ENCODE results near the gene KIF5B. TPM values are rescaled to one million over a fixed set of nuclear protein-coding genes. Genes with fewer than 3 reads are reported as not detected.

Gene KIF5B
- total and polyA plus RNA-seq, 4 donors = 12.2 to 42.0 (median 22.9) TPM

DNA sequence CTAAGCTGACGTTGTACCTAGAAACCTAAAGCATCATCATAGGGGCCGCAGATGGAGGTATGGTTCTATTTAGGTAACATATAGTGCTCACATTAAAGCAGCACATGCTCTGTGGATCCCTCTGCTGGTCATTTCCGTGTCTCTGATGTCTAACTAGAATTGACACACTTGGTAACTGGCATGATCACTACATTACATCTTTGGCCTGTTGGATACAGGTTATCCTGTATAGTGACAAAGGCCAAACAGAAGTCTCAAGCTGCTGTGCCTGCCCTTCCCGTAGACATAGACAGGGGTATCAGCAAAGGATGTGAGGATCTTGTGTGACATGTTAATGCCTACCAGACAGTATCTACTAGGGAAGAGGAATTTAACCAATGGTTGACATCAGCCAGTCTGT lies 51.2 kb downstream of the KIF5B start (continued):
- TF ChIP-seq, protein P1, sequence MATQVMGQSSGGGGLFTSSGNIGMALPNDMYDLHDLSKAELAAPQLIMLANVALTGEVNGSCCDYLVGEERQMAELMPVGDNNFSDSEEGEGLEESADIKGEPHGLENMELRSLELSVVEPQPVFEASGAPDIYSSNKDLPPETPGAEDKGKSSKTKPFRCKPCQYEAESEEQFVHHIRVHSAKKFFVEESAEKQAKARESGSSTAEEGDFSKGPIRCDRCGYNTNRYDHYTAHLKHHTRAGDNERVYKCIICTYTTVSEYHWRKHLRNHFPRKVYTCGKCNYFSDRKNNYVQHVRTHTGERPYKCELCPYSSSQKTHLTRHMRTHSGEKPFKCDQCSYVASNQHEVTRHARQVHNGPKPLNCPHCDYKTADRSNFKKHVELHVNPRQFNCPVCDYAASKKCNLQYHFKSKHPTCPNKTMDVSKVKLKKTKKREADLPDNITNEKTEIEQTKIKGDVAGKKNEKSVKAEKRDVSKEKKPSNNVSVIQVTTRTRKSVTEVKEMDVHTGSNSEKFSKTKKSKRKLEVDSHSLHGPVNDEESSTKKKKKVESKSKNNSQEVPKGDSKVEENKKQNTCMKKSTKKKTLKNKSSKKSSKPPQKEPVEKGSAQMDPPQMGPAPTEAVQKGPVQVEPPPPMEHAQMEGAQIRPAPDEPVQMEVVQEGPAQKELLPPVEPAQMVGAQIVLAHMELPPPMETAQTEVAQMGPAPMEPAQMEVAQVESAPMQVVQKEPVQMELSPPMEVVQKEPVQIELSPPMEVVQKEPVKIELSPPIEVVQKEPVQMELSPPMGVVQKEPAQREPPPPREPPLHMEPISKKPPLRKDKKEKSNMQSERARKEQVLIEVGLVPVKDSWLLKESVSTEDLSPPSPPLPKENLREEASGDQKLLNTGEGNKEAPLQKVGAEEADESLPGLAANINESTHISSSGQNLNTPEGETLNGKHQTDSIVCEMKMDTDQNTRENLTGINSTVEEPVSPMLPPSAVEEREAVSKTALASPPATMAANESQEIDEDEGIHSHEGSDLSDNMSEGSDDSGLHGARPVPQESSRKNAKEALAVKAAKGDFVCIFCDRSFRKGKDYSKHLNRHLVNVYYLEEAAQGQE (IDR thresholded peaks at IDR 0.05) = no peak
- TF ChIP-seq, protein P2, sequence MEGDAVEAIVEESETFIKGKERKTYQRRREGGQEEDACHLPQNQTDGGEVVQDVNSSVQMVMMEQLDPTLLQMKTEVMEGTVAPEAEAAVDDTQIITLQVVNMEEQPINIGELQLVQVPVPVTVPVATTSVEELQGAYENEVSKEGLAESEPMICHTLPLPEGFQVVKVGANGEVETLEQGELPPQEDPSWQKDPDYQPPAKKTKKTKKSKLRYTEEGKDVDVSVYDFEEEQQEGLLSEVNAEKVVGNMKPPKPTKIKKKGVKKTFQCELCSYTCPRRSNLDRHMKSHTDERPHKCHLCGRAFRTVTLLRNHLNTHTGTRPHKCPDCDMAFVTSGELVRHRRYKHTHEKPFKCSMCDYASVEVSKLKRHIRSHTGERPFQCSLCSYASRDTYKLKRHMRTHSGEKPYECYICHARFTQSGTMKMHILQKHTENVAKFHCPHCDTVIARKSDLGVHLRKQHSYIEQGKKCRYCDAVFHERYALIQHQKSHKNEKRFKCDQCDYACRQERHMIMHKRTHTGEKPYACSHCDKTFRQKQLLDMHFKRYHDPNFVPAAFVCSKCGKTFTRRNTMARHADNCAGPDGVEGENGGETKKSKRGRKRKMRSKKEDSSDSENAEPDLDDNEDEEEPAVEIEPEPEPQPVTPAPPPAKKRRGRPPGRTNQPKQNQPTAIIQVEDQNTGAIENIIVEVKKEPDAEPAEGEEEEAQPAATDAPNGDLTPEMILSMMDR (IDR thresholded peaks at IDR 0.05; ENCODE audit: low read depth, low read length, missing input control) = peak; percentile 36
- TF ChIP-seq FOXA2 (IDR thresholded peaks at IDR 0.05) = no peak

DNA sequence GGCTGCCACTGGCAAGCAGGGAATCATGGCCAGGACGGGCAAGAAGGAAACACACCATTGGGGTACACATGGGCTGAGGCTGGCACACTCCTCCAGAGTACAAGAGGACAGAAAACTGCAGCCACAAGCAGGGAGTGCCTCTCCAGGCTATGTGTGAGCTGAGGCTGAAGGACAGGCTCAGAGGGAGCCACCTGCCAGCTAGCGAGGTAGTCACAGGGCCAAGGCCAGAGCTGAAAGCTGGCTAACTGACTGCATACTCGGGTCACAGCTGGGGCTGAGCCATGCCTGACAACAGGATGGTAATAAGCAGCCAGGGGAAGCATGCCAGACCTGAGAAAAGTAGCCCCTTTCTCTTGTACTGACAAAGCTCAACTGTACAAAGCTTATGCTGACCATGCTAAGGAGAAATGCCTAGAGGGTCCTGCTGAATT lies 52.0 kb downstream of the KIF5B start:
- H3K9me3 ChIP-seq (ENCODE audit: control insufficient read depth in 4 of 4, low read length in 3 of 4) = no peaks in the 10 kb centered on the region
- DNase-seq (ENCODE audit: low spot score) = no peak
- peaks cover 0 to 3% (median 0%) of the 10 kb centered on the region in 4 donors for H3K4me1 ChIP-seq (ENCODE audit: control insufficient read depth in 4 of 4, insufficient read depth in 4 of 4, low read length in 3 of 4)
- TF ChIP-seq NR2F2 (IDR thresholded peaks at IDR 0.05) (no peak), GABPA (IDR thresholded peaks at IDR 0.05 in 1 of 2, conservative IDR thresholded peaks at IDR 0.05 in 1 of 2) (no peak)
- WGBS = 53% methylated on average over 3 of the region's 3 CpGs
- peaks cover 0 to 9% (median 6%) of the 10 kb centered on the region in 4 donors for H3K36me3 ChIP-seq (ENCODE audit: control insufficient read depth in 4 of 4, insufficient read depth in 3 of 4, low read depth in 1 of 4, low read length in 3 of 4)
- H3K27me3 ChIP-seq (ENCODE audit: control insufficient read depth in 4 of 4, insufficient read depth in 4 of 4, low read length in 3 of 4) = no peaks in the 10 kb centered on the region
- no peak overlapping the region for H3K27ac ChIP-seq (ENCODE audit: low read depth in 1 of 2, low read length in 2 of 2)
- H3K4me3 ChIP-seq (ENCODE audit: low read depth in 1 of 3, low read length in 3 of 3) = no peak overlapping the region
- no peak overlapping the region for H3K9ac ChIP-seq (ENCODE audit: low read depth in 1 of 2, low read length in 2 of 2)

DNA sequence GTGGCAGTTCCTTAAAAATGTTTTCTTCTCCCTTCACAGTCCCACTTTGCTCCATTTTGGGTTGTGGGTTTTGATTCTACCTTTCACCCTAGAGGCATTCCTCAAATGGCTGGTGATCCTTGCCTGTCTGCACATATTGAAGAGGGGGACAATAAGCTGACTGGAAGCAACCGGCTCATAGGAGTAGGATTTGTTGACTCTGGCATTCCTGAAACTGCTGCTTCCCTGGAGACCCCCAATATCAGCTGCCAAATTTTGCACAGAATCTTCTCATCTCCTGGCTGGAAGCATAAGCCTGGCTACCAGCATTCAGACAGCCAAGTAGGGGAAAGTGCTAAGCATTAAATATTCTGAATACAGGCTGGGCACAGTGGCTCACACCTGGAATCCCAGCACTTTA lies 53.7 kb downstream of the KIF5B start:
- Histone ChIP-seq H3K9me3 (ENCODE audit: control insufficient read depth in 4 of 4, low read length in 3 of 4) (no peaks in the 10 kb centered on the region), H3K9ac (ENCODE audit: low read depth in 1 of 2, low read length in 2 of 2) (no peak overlapping the region), H3K27me3 (ENCODE audit: control insufficient read depth in 4 of 4, insufficient read depth in 4 of 4, low read length in 3 of 4) (no peaks in the 10 kb centered on the region), H3K4me3 (ENCODE audit: low read depth in 1 of 3, low read length in 3 of 3) (no peak overlapping the region), H3K27ac (ENCODE audit: low read depth in 1 of 2, low read length in 2 of 2) (no peak overlapping the region), H3K36me3 (ENCODE audit: control insufficient read depth in 4 of 4, insufficient read depth in 3 of 4, low read depth in 1 of 4, low read length in 3 of 4) (no peaks in the 10 kb centered on the region), H3K4me1 (ENCODE audit: control insufficient read depth in 4 of 4, insufficient read depth in 4 of 4, low read length in 3 of 4) (peaks cover 0 to 3% (median 0%) of the 10 kb centered on the region in 4 donors)
- no peak for TF ChIP-seq FOXA1 (IDR thresholded peaks at IDR 0.05)
- TF ChIP-seq, protein P3, sequence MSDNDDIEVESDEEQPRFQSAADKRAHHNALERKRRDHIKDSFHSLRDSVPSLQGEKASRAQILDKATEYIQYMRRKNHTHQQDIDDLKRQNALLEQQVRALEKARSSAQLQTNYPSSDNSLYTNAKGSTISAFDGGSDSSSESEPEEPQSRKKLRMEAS (IDR thresholded peaks at IDR 0.05) = no peak
- TF ChIP-seq, protein P4, sequence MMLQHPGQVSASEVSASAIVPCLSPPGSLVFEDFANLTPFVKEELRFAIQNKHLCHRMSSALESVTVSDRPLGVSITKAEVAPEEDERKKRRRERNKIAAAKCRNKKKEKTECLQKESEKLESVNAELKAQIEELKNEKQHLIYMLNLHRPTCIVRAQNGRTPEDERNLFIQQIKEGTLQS (IDR thresholded peaks at IDR 0.05) = no peak
- TF ChIP-seq, protein P1 (IDR thresholded peaks at IDR 0.05) = no peak
- no peak for TF ChIP-seq RXRA (IDR thresholded peaks at IDR 0.05)
- no peak for TF ChIP-seq YY1 (IDR thresholded peaks at IDR 0.05)
- WGBS = 89% methylated on average over 1 of the region's 1 CpG
- no peak for DNase-seq (ENCODE audit: low spot score)

All from liver (tissue), 9 donors.